Loucy (cell line): ENCODE data around the gene SLAIN2.

Source experiments
- H2AFZ ChIP-seq: fragments of 200-600 bp; sonication (generic); 2 replicates; pipeline ENCODE4 v1.6.0; 2016; ENCODE audit warnings: antibody characterized with exemption, mild to moderate bottlenecking, low read length, moderate library complexity
- H3F3A ChIP-seq: fragments of 200-600 bp; 2 replicates; pipeline ENCODE4 v1.6.0; 2016; ENCODE audit warnings: antibody characterized with exemption, low read depth, mild to moderate bottlenecking
- H3K27me3 ChIP-seq: fragments of 200-600 bp; sonication (generic); 2 replicates; pipeline ENCODE4 v1.6.1; 2014; ENCODE audit warnings: low read length, mild to moderate bottlenecking; ENCODE audit not compliant: insufficient read depth, poor library complexity, severe bottlenecking
- H3K36me3 ChIP-seq: fragments of 200-600 bp; sonication (generic); 2 replicates; pipeline ENCODE4 v1.6.1; 2016; ENCODE audit warnings: low read length; ENCODE audit not compliant: insufficient read depth
- H3K4me1 ChIP-seq: fragments of 200-600 bp; sonication (generic); 2 replicates; pipeline ENCODE4 v1.5.1; 2014; ENCODE audit warnings: low read length, mild to moderate bottlenecking; ENCODE audit not compliant: insufficient read depth, poor library complexity, severe bottlenecking
- H3K4me2 ChIP-seq: fragments of 200-600 bp; sonication (generic); 2 replicates; pipeline ENCODE4 v1.6.0; 2014; ENCODE audit warnings: antibody characterized with exemption, low read length, low read depth, mild to moderate bottlenecking; ENCODE audit not compliant: poor library complexity, severe bottlenecking
- H3K4me3 ChIP-seq: fragments of 200-600 bp; sonication (generic); 2 replicates; pipeline ENCODE4 v1.5.1; 2014; ENCODE audit warnings: low read length, mild to moderate bottlenecking, mixed read lengths; ENCODE audit not compliant: poor library complexity, severe bottlenecking
- H3K79me2 ChIP-seq: fragments of 200-600 bp; sonication (generic); 2 replicates; pipeline ENCODE4 v1.6.1; 2014; ENCODE audit warnings: low read length; ENCODE audit not compliant: insufficient read depth
- H3K9ac ChIP-seq: fragments of 200-600 bp; sonication (generic); 2 replicates; pipeline ENCODE4 v1.6.0; 2014; ENCODE audit warnings: mild to moderate bottlenecking, low read depth, low read length, moderate library complexity; ENCODE audit not compliant: poor library complexity, severe bottlenecking
- H3K9me2 ChIP-seq: fragments of 200-600 bp; sonication (generic); replicated peaks from 2 replicates; pipeline ENCODE4 v1.6.1; 2016; ENCODE audit warnings: low read depth, low read length, mixed read lengths
- H3K9me3 ChIP-seq: fragments of 200-600 bp; sonication (generic); 2 replicates; pipeline ENCODE4 v1.6.1; 2014; ENCODE audit warnings: mild to moderate bottlenecking, antibody characterized with exemption, low read length, low read depth; ENCODE audit not compliant: insufficient read depth
- H4K20me1 ChIP-seq: fragments of 200-600 bp; sonication (generic); 2 replicates; pipeline ENCODE4 v1.6.0; 2014; ENCODE audit warnings: antibody characterized with exemption, low read length, mild to moderate bottlenecking; ENCODE audit not compliant: insufficient read depth, poor library complexity, severe bottlenecking
- CTCF ChIP-seq: fragments of 200-600 bp; sonication (generic); conservative IDR thresholded peaks from 2 replicates; pipeline ENCODE4 v1.5.1; 2014; ENCODE audit warnings: mild to moderate bottlenecking, antibody characterized with exemption, low read length
- EZH2phosphoT487 ChIP-seq: fragments of 200-600 bp; IDR thresholded peaks from 2 replicates; pipeline ENCODE4 v1.6.1; 2018; ENCODE audit warnings: antibody characterized with exemption, mild to moderate bottlenecking, moderate library complexity, borderline replicate concordance

Gene SLAIN2

DNA sequence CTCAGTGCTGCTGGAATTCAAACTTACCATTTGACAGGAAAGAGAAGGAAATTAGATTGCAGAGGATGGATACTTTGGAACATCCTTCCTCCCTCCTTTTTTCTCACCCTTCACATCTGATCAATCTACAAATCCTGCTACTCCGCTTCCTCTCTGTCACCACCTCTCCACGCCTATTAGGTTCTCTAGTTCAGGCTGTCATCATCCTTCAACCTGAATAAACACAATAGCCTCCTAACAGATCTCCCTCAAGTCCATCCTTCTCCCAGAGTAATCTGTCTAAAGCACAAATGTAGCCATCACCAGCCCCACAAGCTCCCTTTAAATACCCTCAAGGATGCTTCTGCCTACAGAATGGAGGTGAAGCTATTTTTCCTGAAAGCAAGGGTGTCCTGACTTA, 20.0 kb upstream of the SLAIN2 start:
- no peaks in the 10 kb centered on the region for H4K20me1 ChIP-seq
- H3K9ac ChIP-seq = no peak overlapping the region
- H3K4me3 ChIP-seq = no peak overlapping the region
- H3K36me3 ChIP-seq = no peaks in the 10 kb centered on the region
- no peaks in the 10 kb centered on the region for H3K79me2 ChIP-seq
- H3F3A ChIP-seq = no peaks in the 10 kb centered on the region
- H3K4me1 ChIP-seq = no peaks in the 10 kb centered on the region
- no peak for TF ChIP-seq EZH2phosphoT487
- TF ChIP-seq CTCF = no peak
- no peaks in the 10 kb centered on the region for H3K9me2 ChIP-seq
- H3K4me2 ChIP-seq = no peak overlapping the region
- no peaks in the 10 kb centered on the region for H3K27me3 ChIP-seq
- H3K9me3 ChIP-seq = no peaks in the 10 kb centered on the region
- H2AFZ ChIP-seq = no peak overlapping the region

- no peak overlapping the region for H3K4me3 ChIP-seq
- no peaks in the 10 kb centered on the region for H3K27me3 ChIP-seq
- no peaks in the 10 kb centered on the region for H3K9me3 ChIP-seq
- no peaks in the 10 kb centered on the region for H3K4me1 ChIP-seq
- no peaks in the 10 kb centered on the region for H3K36me3 ChIP-seq
- no peak overlapping the region for H3K4me2 ChIP-seq
- no peak overlapping the region for H2AFZ ChIP-seq
- H3F3A ChIP-seq = no peaks in the 10 kb centered on the region
- no peak for TF ChIP-seq CTCF
- no peak for TF ChIP-seq EZH2phosphoT487
- no peaks in the 10 kb centered on the region for H3K9me2 ChIP-seq
- no peaks in the 10 kb centered on the region for H3K79me2 ChIP-seq
- H4K20me1 ChIP-seq = no peaks in the 10 kb centered on the region
- no peak overlapping the region for H3K9ac ChIP-seq
Observed at GRCh38 chr4:48322063-48322462, 19.3 kb upstream of the SLAIN2 start.

DNA sequence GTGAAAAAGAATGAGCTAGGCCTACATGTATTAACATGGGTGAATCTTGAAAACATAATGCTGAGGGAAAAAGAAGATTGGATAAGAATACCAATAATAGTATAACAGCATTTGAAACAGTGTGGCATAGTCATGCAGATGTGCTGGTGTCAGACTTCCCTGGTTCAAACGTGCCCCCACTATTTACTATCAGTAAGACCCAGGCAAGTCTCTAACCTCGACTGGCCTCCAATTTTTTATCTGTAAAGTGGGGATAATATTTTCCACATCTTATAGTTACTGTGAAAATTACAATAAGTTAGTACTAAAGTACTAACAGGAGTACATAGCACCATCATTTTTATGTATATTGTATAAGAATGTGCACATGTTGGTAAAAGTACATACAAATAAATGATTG, 17.0 kb upstream of the SLAIN2 start:
- TF ChIP-seq EZH2phosphoT487 (no peak), CTCF (no peak)
- no peaks in the 10 kb centered on the region for H3K79me2 ChIP-seq
- no peak overlapping the region for H3K9ac ChIP-seq
- H3K36me3 ChIP-seq = no peaks in the 10 kb centered on the region
- H3K4me3 ChIP-seq = no peak overlapping the region
- H3F3A ChIP-seq = no peaks in the 10 kb centered on the region
- no peaks in the 10 kb centered on the region for H3K9me2 ChIP-seq
- no peak overlapping the region for H2AFZ ChIP-seq
- no peak overlapping the region for H3K4me2 ChIP-seq
- no peaks in the 10 kb centered on the region for H3K27me3 ChIP-seq
- H4K20me1 ChIP-seq = no peaks in the 10 kb centered on the region
- no peaks in the 10 kb centered on the region for H3K9me3 ChIP-seq
- H3K4me1 ChIP-seq = no peaks in the 10 kb centered on the region
